Esophagus (tissue), 2 donors: Measurements from ENCODE around the gene DCDC2C. TPM values are rescaled to one million over a fixed set of nuclear protein-coding genes. Genes with fewer than 3 reads are reported as not detected.

ENCODE experiments used
- H3K27ac ChIP-seq, 2 donors: one replicate each; pipeline ENCODE4 v1.5.1; 2013; ENCODE audit warnings: low read depth in 2 of 2, mild to moderate bottlenecking in 2 of 2, inconsistent platforms in 1 of 2, low read length in 1 of 2, moderate library complexity in 1 of 2
- H3K27me3 ChIP-seq, 2 donors: one replicate each; pipeline ENCODE4 v1.6.1; 2013; ENCODE audit warnings: low read length in 2 of 2, control low read depth in 1 of 2, mild to moderate bottlenecking in 1 of 2; ENCODE audit not compliant: insufficient read depth in 2 of 2, control insufficient read depth in 1 of 2
- H3K36me3 ChIP-seq, 2 donors: one replicate each; pipeline ENCODE4 v1.6.1; 2013; ENCODE audit warnings: low read length in 1 of 2; ENCODE audit not compliant: control insufficient read depth in 2 of 2, insufficient read depth in 2 of 2
- H3K4me1 ChIP-seq, 2 donors: one replicate each; pipeline ENCODE4 v1.6.1; 2013; ENCODE audit warnings: low read length in 1 of 2; ENCODE audit not compliant: control insufficient read depth in 2 of 2, insufficient read depth in 2 of 2
- H3K4me3 ChIP-seq, 2 donors: one replicate each; pipeline ENCODE4 v1.5.1; 2013; ENCODE audit warnings: low read length in 2 of 2, mild to moderate bottlenecking in 2 of 2, low read depth in 1 of 2, moderate library complexity in 1 of 2
- H3K9me3 ChIP-seq, 2 donors: one replicate each; pipeline ENCODE4 v1.6.1; 2013; ENCODE audit warnings: mild to moderate bottlenecking in 2 of 2, low read depth in 1 of 2, low read length in 1 of 2, moderate library complexity in 1 of 2; ENCODE audit not compliant: control insufficient read depth in 2 of 2, insufficient read depth in 1 of 2
- WGBS, 2 donors: extraction: QIAGEN DNeasy Blood & Tissue Kit; methylation state at CpG; one replicate each; pipeline ENCODE4 v1.1.7; 2013; 5-methylcytosine and 5-hydroxymethylcytosine counted together
- polyA plus RNA-seq, 2 donors: library from polyadenylated mRNA; stranded (reverse); fragments of 200-250 nt; gene quantifications; one replicate each; pipeline ENCODE4 v1.2.3, GENCODE V29; 2013
- donor health status: healthy with polysubstance abuse.
- donor health status: Bipolar disorder and iron deficiency.

DCDC2C gene
- polyA plus RNA-seq, 2 donors = 0.04 TPM; not detected in 1

GRCh38 chr2:3706892-3707291, 3.5 kb downstream of the DCDC2C start:
- Histone ChIP-seq H3K4me1 (peaks cover 0 to 4% of the 10 kb centered on the region in 2 donors), H3K36me3 (no peaks in the 10 kb centered on the region), H3K27me3 (no peaks in the 10 kb centered on the region), H3K4me3 (no peak overlapping the region), H3K9me3 (peaks cover 0 to 5% of the 10 kb centered on the region in 2 donors), H3K27ac (no peak overlapping the region)
- WGBS, 2 donors = 33 to 68% methylated on average over 5 of the region's 5 CpGs

- peaks cover 0 to 1% of the 10 kb centered on the region in 2 donors for H3K9me3 ChIP-seq
- H3K27me3 ChIP-seq = no peaks in the 10 kb centered on the region
- no peaks in the 10 kb centered on the region for H3K36me3 ChIP-seq
- no peak overlapping the region for H3K27ac ChIP-seq
- WGBS, 2 donors = 85 to 91% methylated on average over 4 of the region's 4 CpGs
- peaks cover 0 to 3% of the 10 kb centered on the region in 2 donors for H3K4me1 ChIP-seq
- H3K4me3 ChIP-seq = no peak overlapping the region
Observed at GRCh38 chr2:3708576-3708975, 5.2 kb downstream of the DCDC2C start.

GRCh38 chr2:3709225-3709624, 5.8 kb downstream of the DCDC2C start:
- Histone ChIP-seq H3K4me1 (no peaks in the 10 kb centered on the region), H3K27ac (no peak overlapping the region), H3K9me3 (no peaks in the 10 kb centered on the region), H3K36me3 (no peaks in the 10 kb centered on the region), H3K4me3 (no peak overlapping the region), H3K27me3 (no peaks in the 10 kb centered on the region)
- WGBS, 2 donors = 62 to 67% methylated on average over 6 of the region's 6 CpGs

- no peak overlapping the region for H3K4me3 ChIP-seq
- 27 to 33% methylated on average over 3 of the region's 3 CpGs for WGBS, 2 donors
- no peaks in the 10 kb centered on the region for H3K36me3 ChIP-seq
- no peaks in the 10 kb centered on the region for H3K4me1 ChIP-seq
- no peaks in the 10 kb centered on the region for H3K9me3 ChIP-seq
- no peaks in the 10 kb centered on the region for H3K27me3 ChIP-seq
- no peak overlapping the region for H3K27ac ChIP-seq
Observed at GRCh38 chr2:3712424-3712823, 9.0 kb downstream of the DCDC2C start.

- no peaks in the 10 kb centered on the region for H3K4me1 ChIP-seq
- 59 to 60% methylated on average over 10 of the region's 10 CpGs for WGBS, 2 donors
- H3K36me3 ChIP-seq = no peaks in the 10 kb centered on the region
- no peaks in the 10 kb centered on the region for H3K27me3 ChIP-seq
- H3K9me3 ChIP-seq = no peaks in the 10 kb centered on the region
- no peak overlapping the region for H3K4me3 ChIP-seq
- no peak overlapping the region for H3K27ac ChIP-seq
Observed at GRCh38 chr2:3712831-3713503, 9.6 kb downstream of the DCDC2C start.

GRCh38 chr2:3718679-3719078, 15.3 kb downstream of the DCDC2C start:
- no peak overlapping the region for H3K27ac ChIP-seq
- H3K4me3 ChIP-seq = no peak overlapping the region
- no peaks in the 10 kb centered on the region for H3K4me1 ChIP-seq
- H3K27me3 ChIP-seq = no peaks in the 10 kb centered on the region
- no peaks in the 10 kb centered on the region for H3K36me3 ChIP-seq
- 65 to 80% methylated on average over 8 of the region's 8 CpGs for WGBS, 2 donors
- H3K9me3 ChIP-seq = peaks cover 0 to 3% of the 10 kb centered on the region in 2 donors

- WGBS, 2 donors = 85 to 89% methylated on average over 11 of the region's 11 CpGs
- Histone ChIP-seq H3K27me3 (no peaks in the 10 kb centered on the region), H3K4me3 (no peak overlapping the region)
Observed at GRCh38 chr2:3725002-3725401, 21.6 kb downstream of the DCDC2C start.

GRCh38 chr2:3725458-3726250, 22.3 kb downstream of the DCDC2C start:
- H3K36me3 ChIP-seq = no peaks in the 10 kb centered on the region

More at GRCh38 chr2:3725002-3725401, 21.6 kb downstream of the DCDC2C start:
- Histone ChIP-seq H3K27ac (no peak overlapping the region), H3K9me3 (peaks cover 0 to 2% of the 10 kb centered on the region in 2 donors), H3K4me1 (no peaks in the 10 kb centered on the region), H3K36me3 (no peaks in the 10 kb centered on the region)

GRCh38 chr2:3726511-3726910, 23.1 kb downstream of the DCDC2C start:
- no peaks in the 10 kb centered on the region for H3K36me3 ChIP-seq
- H3K4me3 ChIP-seq = no peak overlapping the region
- no peak overlapping the region for H3K27ac ChIP-seq
- 82 to 89% methylated on average over 10 of the region's 10 CpGs for WGBS, 2 donors
- no peaks in the 10 kb centered on the region for H3K4me1 ChIP-seq
- peaks cover 0 to 2% of the 10 kb centered on the region in 2 donors for H3K9me3 ChIP-seq
- no peaks in the 10 kb centered on the region for H3K27me3 ChIP-seq

More at GRCh38 chr2:3725458-3726250, 22.3 kb downstream of the DCDC2C start:
- Histone ChIP-seq H3K27ac (no peak overlapping the region), H3K4me3 (no peak overlapping the region), H3K27me3 (no peaks in the 10 kb centered on the region), H3K4me1 (no peaks in the 10 kb centered on the region), H3K9me3 (peaks cover 0 to 2% of the 10 kb centered on the region in 2 donors)
- 79 to 81% methylated on average over 23 of the region's 23 CpGs for WGBS, 2 donors
